ENCODE results near the gene RAD51AP2.

Gene RAD51AP2

DNA sequence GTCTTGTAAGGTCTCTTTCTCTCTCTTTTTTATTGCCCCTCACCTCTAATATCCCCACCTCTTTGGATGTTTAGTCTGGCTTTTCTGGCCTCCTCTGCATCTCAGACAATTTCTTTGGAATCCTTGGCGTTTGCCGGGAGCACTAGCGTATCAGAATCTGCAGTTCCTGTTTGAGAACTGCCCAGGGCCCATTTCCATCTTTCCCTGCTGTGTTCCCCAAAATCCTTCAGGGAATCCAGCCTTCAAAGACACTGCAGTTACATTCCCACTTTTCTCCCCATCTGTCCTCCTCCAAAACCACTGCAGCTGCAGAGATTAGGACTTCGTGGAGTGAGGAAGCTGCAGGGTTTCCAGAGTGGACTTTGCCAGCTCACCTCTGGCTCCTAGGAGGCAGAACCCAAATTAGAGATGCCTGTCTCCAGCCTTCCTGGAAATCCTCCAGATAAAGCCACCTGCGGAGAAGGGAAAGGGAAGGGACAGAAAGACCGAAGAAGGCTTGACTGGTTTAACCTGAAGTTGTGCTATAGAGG is 25.0 kb upstream of the RAD51AP2 start:
- ATAC-seq: no peak
- TF ChIP-seq CSDC2 (CRISPR knock-in tag; IDR thresholded peaks at IDR 0.05) (no peak), ARNTL (CRISPR knock-in tag; IDR thresholded peaks at IDR 0.05; ENCODE audit: borderline replicate concordance, low read depth) (no peak), ZNF565 (CRISPR knock-in tag; conservative IDR thresholded peaks at IDR 0.05; ENCODE audit: low read depth) (no peak), BACH2 (CRISPR knock-in tag; IDR thresholded peaks at IDR 0.05; ENCODE audit: borderline replicate concordance) (no peak), GLIS3 (CRISPR knock-in tag; IDR thresholded peaks at IDR 0.05) (no peak), ESRRG (CRISPR knock-in tag; IDR thresholded peaks at IDR 0.05) (no peak), ZNF8 (CRISPR knock-in tag; IDR thresholded peaks at IDR 0.05) (no peak), ZNF70 (CRISPR knock-in tag; IDR thresholded peaks at IDR 0.05) (no peak), TCF4 (CRISPR knock-in tag; IDR thresholded peaks at IDR 0.05; ENCODE audit: borderline replicate concordance) (no peak), PPARA (CRISPR knock-in tag; IDR thresholded peaks at IDR 0.05; ENCODE audit: borderline replicate concordance) (no peak), OSR1 (CRISPR knock-in tag; IDR thresholded peaks at IDR 0.05) (no peak)
- TF ChIP-seq, protein P1, sequence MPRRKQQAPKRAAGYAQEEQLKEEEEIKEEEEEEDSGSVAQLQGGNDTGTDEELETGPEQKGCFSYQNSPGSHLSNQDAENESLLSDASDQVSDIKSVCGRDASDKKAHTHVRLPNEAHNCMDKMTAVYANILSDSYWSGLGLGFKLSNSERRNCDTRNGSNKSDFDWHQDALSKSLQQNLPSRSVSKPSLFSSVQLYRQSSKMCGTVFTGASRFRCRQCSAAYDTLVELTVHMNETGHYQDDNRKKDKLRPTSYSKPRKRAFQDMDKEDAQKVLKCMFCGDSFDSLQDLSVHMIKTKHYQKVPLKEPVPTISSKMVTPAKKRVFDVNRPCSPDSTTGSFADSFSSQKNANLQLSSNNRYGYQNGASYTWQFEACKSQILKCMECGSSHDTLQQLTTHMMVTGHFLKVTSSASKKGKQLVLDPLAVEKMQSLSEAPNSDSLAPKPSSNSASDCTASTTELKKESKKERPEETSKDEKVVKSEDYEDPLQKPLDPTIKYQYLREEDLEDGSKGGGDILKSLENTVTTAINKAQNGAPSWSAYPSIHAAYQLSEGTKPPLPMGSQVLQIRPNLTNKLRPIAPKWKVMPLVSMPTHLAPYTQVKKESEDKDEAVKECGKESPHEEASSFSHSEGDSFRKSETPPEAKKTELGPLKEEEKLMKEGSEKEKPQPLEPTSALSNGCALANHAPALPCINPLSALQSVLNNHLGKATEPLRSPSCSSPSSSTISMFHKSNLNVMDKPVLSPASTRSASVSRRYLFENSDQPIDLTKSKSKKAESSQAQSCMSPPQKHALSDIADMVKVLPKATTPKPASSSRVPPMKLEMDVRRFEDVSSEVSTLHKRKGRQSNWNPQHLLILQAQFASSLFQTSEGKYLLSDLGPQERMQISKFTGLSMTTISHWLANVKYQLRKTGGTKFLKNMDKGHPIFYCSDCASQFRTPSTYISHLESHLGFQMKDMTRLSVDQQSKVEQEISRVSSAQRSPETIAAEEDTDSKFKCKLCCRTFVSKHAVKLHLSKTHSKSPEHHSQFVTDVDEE (CRISPR knock-in tag; IDR thresholded peaks at IDR 0.05): no peak
- TF ChIP-seq, protein P2, sequence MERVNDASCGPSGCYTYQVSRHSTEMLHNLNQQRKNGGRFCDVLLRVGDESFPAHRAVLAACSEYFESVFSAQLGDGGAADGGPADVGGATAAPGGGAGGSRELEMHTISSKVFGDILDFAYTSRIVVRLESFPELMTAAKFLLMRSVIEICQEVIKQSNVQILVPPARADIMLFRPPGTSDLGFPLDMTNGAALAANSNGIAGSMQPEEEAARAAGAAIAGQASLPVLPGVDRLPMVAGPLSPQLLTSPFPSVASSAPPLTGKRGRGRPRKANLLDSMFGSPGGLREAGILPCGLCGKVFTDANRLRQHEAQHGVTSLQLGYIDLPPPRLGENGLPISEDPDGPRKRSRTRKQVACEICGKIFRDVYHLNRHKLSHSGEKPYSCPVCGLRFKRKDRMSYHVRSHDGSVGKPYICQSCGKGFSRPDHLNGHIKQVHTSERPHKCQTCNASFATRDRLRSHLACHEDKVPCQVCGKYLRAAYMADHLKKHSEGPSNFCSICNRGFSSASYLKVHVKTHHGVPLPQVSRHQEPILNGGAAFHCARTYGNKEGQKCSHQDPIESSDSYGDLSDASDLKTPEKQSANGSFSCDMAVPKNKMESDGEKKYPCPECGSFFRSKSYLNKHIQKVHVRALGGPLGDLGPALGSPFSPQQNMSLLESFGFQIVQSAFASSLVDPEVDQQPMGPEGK (CRISPR knock-in tag; IDR thresholded peaks at IDR 0.05; ENCODE audit: borderline replicate concordance): no peak
- TF ChIP-seq, protein P3, sequence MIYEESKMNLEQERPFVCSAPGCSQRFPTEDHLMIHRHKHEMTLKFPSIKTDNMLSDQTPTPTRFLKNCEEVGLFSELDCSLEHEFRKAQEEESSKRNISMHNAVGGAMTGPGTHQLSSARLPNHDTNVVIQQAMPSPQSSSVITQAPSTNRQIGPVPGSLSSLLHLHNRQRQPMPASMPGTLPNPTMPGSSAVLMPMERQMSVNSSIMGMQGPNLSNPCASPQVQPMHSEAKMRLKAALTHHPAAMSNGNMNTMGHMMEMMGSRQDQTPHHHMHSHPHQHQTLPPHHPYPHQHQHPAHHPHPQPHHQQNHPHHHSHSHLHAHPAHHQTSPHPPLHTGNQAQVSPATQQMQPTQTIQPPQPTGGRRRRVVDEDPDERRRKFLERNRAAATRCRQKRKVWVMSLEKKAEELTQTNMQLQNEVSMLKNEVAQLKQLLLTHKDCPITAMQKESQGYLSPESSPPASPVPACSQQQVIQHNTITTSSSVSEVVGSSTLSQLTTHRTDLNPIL (CRISPR knock-in tag; IDR thresholded peaks at IDR 0.05; ENCODE audit: low read depth): no peak
- TF ChIP-seq, protein P4, sequence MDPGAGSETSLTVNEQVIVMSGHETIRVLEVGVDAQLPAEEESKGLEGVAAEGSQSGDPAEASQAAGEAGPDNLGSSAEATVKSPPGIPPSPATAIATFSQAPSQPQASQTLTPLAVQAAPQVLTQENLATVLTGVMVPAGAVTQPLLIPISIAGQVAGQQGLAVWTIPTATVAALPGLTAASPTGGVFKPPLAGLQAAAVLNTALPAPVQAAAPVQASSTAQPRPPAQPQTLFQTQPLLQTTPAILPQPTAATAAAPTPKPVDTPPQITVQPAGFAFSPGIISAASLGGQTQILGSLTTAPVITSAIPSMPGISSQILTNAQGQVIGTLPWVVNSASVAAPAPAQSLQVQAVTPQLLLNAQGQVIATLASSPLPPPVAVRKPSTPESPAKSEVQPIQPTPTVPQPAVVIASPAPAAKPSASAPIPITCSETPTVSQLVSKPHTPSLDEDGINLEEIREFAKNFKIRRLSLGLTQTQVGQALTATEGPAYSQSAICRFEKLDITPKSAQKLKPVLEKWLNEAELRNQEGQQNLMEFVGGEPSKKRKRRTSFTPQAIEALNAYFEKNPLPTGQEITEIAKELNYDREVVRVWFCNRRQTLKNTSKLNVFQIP (CRISPR knock-in tag; IDR thresholded peaks at IDR 0.05; ENCODE audit: borderline replicate concordance, low read depth): no peak

DNA sequence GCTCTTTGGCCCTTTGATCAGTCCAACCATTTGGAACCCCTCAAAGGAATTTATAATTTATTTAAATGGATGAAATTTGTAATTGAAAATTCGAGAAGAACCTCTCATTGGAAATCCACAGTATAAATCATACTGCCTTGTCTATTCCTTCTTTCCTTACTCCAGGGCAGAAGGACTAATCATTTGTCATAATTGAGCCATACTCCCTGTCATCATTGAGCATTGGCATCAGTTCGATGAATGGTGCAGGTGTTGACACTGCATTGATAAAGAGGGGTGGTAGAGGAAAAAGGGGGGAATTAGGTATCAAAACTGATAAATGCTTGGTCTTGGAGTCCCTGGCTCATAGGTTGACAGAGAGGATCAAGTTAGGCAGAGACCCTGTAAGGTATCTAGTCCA is 24.2 kb upstream of the RAD51AP2 start:
- no peak for TF ChIP-seq CSDC2 (CRISPR knock-in tag; IDR thresholded peaks at IDR 0.05)
- no peak for TF ChIP-seq ARNTL (CRISPR knock-in tag; IDR thresholded peaks at IDR 0.05; ENCODE audit: borderline replicate concordance, low read depth)
- no peak for TF ChIP-seq OSR1 (CRISPR knock-in tag; IDR thresholded peaks at IDR 0.05)
- TF ChIP-seq, protein P1 (CRISPR knock-in tag; IDR thresholded peaks at IDR 0.05): no peak
- TF ChIP-seq ZNF70 (CRISPR knock-in tag; IDR thresholded peaks at IDR 0.05): no peak
- TF ChIP-seq ZFP30 (CRISPR knock-in tag; IDR thresholded peaks at IDR 0.05): no peak
- TF ChIP-seq, protein P3 (CRISPR knock-in tag; IDR thresholded peaks at IDR 0.05; ENCODE audit: low read depth): no peak
- TF ChIP-seq PPARA (CRISPR knock-in tag; IDR thresholded peaks at IDR 0.05; ENCODE audit: borderline replicate concordance): no peak
- TF ChIP-seq ZC3H10 (CRISPR knock-in tag; IDR thresholded peaks at IDR 0.05): no peak
- no peak for TF ChIP-seq ZNF8 (CRISPR knock-in tag; IDR thresholded peaks at IDR 0.05)
- no peak for TF ChIP-seq ISL1 (CRISPR knock-in tag; IDR thresholded peaks at IDR 0.05)
- no peak for TF ChIP-seq TOX (CRISPR knock-in tag; IDR thresholded peaks at IDR 0.05; ENCODE audit: borderline replicate concordance)
- no peak for TF ChIP-seq GLIS3 (CRISPR knock-in tag; IDR thresholded peaks at IDR 0.05)
- no peak for ATAC-seq
